Esophagus (tissue), 2 donors: Measurements from ENCODE around the gene SAMM50. TPM values are rescaled to one million over a fixed set of nuclear protein-coding genes. Genes with fewer than 3 reads are reported as not detected.

ENCODE experiments used
- H3K27ac ChIP-seq, 2 donors: one replicate each; pipeline ENCODE4 v1.5.1; 2013; ENCODE audit warnings: low read depth in 2 of 2, mild to moderate bottlenecking in 2 of 2, inconsistent platforms in 1 of 2, low read length in 1 of 2, moderate library complexity in 1 of 2
- H3K27me3 ChIP-seq, 2 donors: one replicate each; pipeline ENCODE4 v1.6.1; 2013; ENCODE audit warnings: low read length in 2 of 2, control low read depth in 1 of 2, mild to moderate bottlenecking in 1 of 2; ENCODE audit not compliant: insufficient read depth in 2 of 2, control insufficient read depth in 1 of 2
- H3K36me3 ChIP-seq, 2 donors: one replicate each; pipeline ENCODE4 v1.6.1; 2013; ENCODE audit warnings: low read length in 1 of 2; ENCODE audit not compliant: control insufficient read depth in 2 of 2, insufficient read depth in 2 of 2
- H3K4me1 ChIP-seq, 2 donors: one replicate each; pipeline ENCODE4 v1.6.1; 2013; ENCODE audit warnings: low read length in 1 of 2; ENCODE audit not compliant: control insufficient read depth in 2 of 2, insufficient read depth in 2 of 2
- H3K4me3 ChIP-seq, 2 donors: one replicate each; pipeline ENCODE4 v1.5.1; 2013; ENCODE audit warnings: low read length in 2 of 2, mild to moderate bottlenecking in 2 of 2, low read depth in 1 of 2, moderate library complexity in 1 of 2
- H3K9me3 ChIP-seq, 2 donors: one replicate each; pipeline ENCODE4 v1.6.1; 2013; ENCODE audit warnings: mild to moderate bottlenecking in 2 of 2, low read depth in 1 of 2, low read length in 1 of 2, moderate library complexity in 1 of 2; ENCODE audit not compliant: control insufficient read depth in 2 of 2, insufficient read depth in 1 of 2
- WGBS, 2 donors: extraction: QIAGEN DNeasy Blood & Tissue Kit; methylation state at CpG; one replicate each; pipeline ENCODE4 v1.1.7; 2013; 5-methylcytosine and 5-hydroxymethylcytosine counted together
- polyA plus RNA-seq, 2 donors: library from polyadenylated mRNA; stranded (reverse); fragments of 200-250 nt; gene quantifications; one replicate each; pipeline ENCODE4 v1.2.3, GENCODE V29; 2013
- donor health status: healthy with polysubstance abuse.
- donor health status: Bipolar disorder and iron deficiency.

SAMM50 gene
- polyA plus RNA-seq, 2 donors = 8.6 to 28.9 TPM

DNA sequence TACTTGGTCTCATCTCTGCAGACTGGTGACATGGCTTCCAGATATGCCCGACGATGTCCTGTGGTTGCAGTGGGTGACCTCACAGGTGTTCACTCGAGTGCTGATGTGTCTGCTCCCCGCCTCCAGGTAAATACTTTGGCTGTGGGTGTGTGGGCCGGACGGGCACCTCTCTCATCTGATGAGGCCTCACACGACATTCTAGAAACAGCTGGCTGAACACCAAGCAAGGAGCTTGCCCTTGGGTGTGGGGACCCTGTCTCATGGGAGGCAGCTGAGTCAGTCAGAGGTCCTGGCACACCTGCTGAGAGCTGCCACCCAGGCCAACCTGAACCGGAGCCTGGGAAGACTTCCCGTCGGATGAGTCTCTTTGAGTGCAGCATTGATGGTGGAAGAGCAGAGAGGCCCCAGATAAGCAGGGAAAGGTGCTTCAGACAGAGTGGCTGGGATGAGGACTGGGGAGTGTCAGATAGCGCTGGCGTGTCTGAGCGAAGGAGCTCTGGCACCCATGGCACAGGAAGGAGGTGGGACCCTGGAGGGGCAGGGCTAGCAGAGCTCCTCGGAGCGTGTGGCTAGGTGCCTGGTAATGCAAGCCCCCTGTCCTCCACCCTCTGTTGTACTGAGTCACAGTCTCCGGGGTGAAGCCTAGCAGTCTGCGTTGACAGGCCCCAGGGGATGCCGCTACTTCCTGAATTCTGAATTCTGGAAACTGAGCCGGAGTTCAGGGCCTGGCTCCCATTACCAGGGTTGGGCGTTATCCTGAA lies 10.4 kb upstream of the SAMM50 start:
- 79 to 80% methylated on average over 20 of the region's 20 CpGs for WGBS, 2 donors
- Histone ChIP-seq H3K27me3 (no peaks in the 10 kb centered on the region), H3K27ac (no peak overlapping the region), H3K36me3 (no peaks in the 10 kb centered on the region), H3K9me3 (peaks cover 0 to 3% of the 10 kb centered on the region in 2 donors), H3K4me1 (no peaks in the 10 kb centered on the region), H3K4me3 (no peak overlapping the region)

DNA sequence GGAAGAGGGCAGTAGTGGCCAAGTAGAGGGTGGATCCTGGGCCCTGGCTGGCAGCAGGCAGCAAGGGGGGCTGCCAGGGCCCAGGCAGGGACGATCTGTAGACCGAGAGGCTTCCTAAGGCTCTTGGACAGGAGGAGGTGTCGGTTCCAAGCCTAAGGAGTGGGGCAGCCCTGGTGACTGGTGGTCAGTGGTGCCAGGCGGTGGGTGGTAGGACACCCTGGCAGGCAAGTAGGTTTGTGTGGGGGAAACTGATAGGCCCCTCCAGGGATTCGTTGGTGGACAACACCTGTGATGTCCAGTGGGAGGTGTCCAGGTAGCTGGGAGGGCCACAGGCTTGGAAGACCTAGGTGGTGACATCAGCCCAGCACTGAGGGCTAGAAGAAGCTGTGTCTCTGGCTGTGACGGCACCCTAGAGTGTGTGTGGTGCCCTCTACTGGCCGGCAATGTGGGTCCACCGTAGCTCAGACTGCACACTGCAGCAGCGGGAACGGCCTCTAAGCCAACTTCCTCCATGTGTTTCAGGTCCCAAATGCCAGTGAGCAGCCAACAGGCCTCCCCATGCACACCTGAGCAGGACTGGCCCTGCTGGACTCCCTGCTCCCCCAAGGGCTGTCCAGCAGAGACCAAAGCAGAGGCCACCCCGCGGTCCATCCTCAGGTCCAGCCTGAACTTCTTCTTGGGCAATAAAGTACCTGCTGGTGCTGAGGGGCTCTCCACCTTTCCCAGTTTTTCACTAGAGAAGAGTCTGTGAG lies 9.4 kb upstream of the SAMM50 start:
- peaks cover 0 to 3% of the 10 kb centered on the region in 2 donors for H3K9me3 ChIP-seq
- 50 to 52% methylated on average over 12 of the region's 12 CpGs for WGBS, 2 donors
- H3K4me3 ChIP-seq = no peak overlapping the region
- no peaks in the 10 kb centered on the region for H3K36me3 ChIP-seq
- H3K27me3 ChIP-seq = no peaks in the 10 kb centered on the region
- no peak overlapping the region for H3K27ac ChIP-seq
- H3K4me1 ChIP-seq = no peaks in the 10 kb centered on the region

DNA sequence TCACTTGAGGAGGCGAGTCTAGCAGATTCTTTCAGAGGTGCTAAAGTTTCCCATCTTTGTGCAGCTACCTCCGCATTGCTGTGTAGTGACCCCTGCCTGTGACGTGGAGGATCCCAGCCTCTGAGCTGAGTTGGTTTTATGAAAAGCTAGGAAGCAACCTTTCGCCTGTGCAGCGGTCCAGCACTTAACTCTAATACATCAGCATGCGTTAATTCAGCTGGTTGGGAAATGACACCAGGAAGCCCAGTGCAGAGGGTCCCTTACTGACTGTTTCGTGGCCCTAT lies 8.9 kb upstream of the SAMM50 start:
- Histone ChIP-seq H3K4me1 (peaks cover 0 to under 1% of the 10 kb centered on the region in 2 donors), H3K27ac (no peak overlapping the region), H3K9me3 (peaks cover 0 to 3% of the 10 kb centered on the region in 2 donors), H3K27me3 (no peaks in the 10 kb centered on the region), H3K36me3 (no peaks in the 10 kb centered on the region), H3K4me3 (no peak overlapping the region)
- WGBS, 2 donors = 78% methylated on average over 7 of the region's 7 CpGs

GRCh38 chr22:43948836-43949406 lies 6.3 kb upstream of the SAMM50 start:
- H3K4me3 ChIP-seq = no peak overlapping the region
- H3K4me1 ChIP-seq = peaks cover under 1 to 3% of the 10 kb centered on the region in 2 donors
- 78 to 80% methylated on average over 12 of the region's 12 CpGs for WGBS, 2 donors
- no peaks in the 10 kb centered on the region for H3K27me3 ChIP-seq
- H3K9me3 ChIP-seq = no peaks in the 10 kb centered on the region
- H3K36me3 ChIP-seq = no peaks in the 10 kb centered on the region
- no peak overlapping the region for H3K27ac ChIP-seq

DNA sequence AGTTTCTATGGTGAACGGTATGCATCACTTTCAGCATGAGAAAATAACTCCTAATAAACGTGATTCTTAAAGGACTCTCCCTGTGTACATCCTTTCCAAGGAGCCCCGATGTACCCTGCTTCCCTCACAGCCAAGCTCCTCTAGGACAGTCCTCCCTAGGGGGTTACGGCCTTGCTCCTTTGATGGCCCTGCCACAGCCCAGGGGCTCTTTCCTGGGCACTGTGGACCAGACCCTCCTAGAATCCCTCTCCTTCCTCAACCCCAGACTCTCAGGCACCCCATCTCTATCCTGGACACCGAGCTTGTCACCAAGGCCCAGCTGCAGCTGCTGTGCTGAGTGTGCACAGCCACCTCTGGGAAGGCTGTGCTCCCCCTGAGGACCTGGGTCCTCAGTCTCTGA lies 3.9 kb upstream of the SAMM50 start:
- Histone ChIP-seq H3K27me3 (no peaks in the 10 kb centered on the region), H3K36me3 (no peaks in the 10 kb centered on the region), H3K4me1 (peaks cover 4% of the 10 kb centered on the region in 2 donors), H3K27ac (no peak overlapping the region), H3K4me3 (no peak overlapping the region), H3K9me3 (no peaks in the 10 kb centered on the region)
- 79 to 87% methylated on average over 5 of the region's 5 CpGs for WGBS, 2 donors

GRCh38 chr22:43951966-43952365 lies 3.3 kb upstream of the SAMM50 start:
- 52 to 62% methylated on average over 5 to 7 of the region's 7 CpGs for WGBS, 2 donors
- Histone ChIP-seq H3K27me3 (no peaks in the 10 kb centered on the region), H3K36me3 (no peaks in the 10 kb centered on the region), H3K4me1 (peaks cover 4 to 5% of the 10 kb centered on the region in 2 donors), H3K9me3 (no peaks in the 10 kb centered on the region), H3K27ac (no peak overlapping the region), H3K4me3 (no peak overlapping the region)

- H3K4me3 ChIP-seq = peak overlapping the region; percentile 65 to 92
- H3K9me3 ChIP-seq = no peaks in the 10 kb centered on the region
- peaks cover 4 to 5% of the 10 kb centered on the region in 2 donors for H3K4me1 ChIP-seq
- no peak overlapping the region for H3K27ac ChIP-seq
- no peaks in the 10 kb centered on the region for H3K27me3 ChIP-seq
- WGBS, 2 donors = 38% methylated on average over 7 of the region's 7 CpGs
- H3K36me3 ChIP-seq = no peaks in the 10 kb centered on the region
These were observed 1.1 kb upstream of the SAMM50 start for GRCh38 chr22:43953988-43954785.

DNA sequence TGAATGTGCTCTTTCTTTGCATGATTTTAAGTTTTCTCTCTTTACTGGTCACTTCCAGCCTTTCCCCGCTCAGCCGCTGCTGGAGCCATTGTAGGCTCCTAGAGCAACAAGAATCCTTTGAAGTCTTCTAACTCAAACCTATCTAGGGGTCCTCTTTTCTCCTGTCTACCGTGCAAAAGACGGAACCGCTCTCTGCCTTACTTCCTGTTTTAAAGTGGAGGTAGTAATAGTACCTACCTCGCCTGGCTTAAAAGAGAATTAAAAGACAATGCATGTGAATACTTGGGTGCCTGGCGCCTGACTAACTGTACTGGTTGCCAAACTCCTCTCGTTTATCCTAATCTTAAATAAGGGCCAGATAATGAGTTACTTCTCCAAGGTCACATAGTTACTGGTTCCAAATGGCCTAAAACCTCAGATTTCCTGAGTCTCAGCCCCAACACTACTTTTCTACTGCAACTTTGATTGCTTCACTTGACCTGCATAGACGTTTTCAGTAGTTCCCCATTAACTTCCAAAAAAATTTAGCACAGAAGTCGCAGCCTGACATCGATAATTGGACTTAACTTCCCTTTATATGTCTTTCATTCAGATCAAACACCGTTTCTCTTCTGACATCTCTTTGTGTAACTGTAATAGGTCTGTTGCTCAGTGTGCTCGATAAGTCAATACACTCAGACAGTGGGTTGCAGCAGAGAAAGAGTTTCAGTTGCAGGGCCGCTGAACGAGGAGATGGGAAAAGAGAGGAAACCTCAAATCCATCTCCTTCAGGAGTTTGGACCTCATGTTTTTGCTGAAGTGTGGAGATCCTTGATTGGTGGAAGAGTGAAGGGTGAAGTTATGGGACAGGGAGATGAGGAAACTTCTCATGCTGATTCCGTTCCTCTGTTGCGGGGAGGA lies 891 bp downstream of the SAMM50 start:
- peaks cover 4 to 5% of the 10 kb centered on the region in 2 donors for H3K4me1 ChIP-seq
- peaks cover 0 to 3% of the 10 kb centered on the region in 2 donors for H3K36me3 ChIP-seq
- H3K27ac ChIP-seq = peak overlapping the region; percentile 60 to 85
- H3K27me3 ChIP-seq = no peaks in the 10 kb centered on the region
- no peaks in the 10 kb centered on the region for H3K9me3 ChIP-seq
- WGBS, 2 donors = 39 to 42% methylated on average over 17 of the region's 17 CpGs
- peak overlapping the region; percentile 65 to 92 for H3K4me3 ChIP-seq
